GM21529 (cell line): ENCODE results near the gene CNTF.

Experiments used
- ATAC-seq: cut with Tn5 transposase; IDR thresholded peaks from one replicate; pipeline ENCODE4 v1.9.1; 2021; ENCODE audit not compliant: unreplicated experiment

The CNTF gene

DNA sequence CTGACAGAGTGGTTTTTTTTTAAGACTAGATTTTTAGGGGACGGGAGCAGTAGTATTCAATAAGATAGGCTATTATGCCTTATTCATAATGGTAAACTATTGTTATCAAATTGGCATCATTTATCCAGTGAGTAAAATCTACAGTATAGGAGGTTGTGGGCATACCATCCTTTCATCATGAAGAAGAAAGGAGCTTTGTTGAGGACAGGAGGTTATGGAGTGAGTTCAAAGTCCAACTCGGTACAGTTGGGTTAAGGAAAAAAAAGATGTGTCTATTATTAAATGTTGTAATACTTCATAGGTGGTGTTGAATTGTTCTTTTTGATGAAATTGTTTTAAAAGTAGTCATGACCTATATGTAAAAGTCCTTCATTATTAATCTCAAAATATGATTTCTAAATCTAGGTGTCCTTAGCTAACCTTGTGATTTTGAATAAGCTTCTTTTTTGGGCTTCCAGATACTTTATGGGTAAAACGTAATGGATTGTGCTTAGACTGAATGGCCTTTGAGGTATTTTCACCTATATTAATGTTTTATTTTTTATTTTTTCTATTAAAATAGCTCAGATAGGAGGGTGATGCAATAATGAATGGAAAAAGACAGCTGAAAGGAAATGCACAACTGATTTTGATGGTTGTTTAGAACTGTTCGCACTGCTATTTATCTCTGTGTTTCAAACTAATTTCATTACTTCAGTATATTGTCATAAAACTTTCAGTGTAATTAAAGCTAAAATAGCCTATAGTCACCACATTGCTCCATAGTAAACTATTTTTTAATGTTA, 15.3 kb upstream of the CNTF start:
- no peak for ATAC-seq

DNA sequence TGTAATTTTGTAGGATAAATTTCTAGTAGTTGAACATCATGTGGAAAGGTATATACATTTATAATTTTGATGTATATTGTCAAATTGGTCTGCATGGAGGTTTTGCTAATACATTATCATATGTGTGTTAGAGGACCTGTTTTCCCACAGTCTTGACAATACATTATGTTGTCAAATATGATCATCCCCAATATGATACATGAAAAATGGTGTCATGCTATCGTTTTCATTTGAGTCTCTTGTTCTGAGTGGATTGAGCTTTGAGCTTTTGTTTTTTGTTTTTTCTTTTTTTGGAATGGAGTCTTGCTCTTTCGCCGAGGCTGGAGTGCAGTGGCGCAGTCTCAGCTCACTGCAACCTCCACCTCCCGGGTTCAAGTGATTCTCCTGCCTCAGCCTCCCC, 14.1 kb upstream of the CNTF start:
- no peak for ATAC-seq

DNA sequence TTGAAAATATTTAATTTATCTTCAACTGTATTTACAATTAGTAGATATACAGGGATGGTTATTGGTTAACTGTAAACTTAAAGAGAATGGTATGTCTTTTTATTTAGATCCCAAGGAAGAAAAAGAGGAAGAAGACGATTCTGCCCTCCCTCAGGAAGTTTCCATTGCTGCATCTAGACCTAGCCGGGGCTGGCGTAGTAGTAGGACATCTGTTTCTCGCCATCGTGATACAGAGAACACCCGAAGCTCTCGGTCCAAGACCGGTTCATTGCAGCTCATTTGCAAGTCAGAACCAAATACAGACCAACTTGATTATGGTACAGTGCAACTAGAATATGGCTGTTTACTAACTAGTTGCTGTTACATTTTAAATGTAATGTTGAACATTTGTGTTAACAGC, 12.7 kb upstream of the CNTF start:
- ATAC-seq = no peak

DNA sequence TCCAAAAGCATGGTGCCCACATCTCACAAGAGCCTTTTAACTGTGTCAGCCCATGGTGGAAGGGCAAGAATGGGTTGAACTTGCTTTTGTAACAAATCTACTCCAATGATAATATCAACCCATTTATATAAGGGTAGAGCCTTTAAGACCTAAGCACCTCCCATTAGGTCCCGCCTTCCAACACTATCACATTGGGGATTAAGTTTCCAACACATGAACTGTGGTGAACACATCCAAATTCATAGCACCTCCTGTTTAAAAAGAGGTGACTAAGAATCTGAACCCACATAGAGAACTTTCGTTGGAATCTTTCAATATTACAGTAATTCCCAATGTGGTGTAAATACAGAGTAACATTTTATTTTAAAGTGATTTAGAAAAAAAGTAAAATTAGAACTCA, 9.2 kb upstream of the CNTF start:
- ATAC-seq = no peak

DNA sequence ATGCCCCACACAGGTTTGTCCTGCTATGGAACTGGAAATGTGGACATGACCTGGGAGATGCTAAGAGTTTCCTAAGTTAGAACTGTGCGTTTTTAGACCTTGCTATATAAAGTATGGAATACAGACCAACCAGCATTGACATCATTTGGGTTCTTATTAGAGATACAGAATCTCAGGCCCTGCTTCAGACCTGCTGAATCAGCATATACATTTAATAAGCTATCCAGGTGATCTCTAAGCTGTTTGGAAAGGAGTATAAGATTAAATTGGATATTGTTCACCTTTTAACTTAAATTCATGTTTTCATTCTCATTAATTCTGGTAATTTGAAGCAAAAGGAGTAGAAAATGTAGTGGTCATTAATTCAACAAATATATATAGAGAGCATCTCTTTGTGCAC, 6.9 kb upstream of the CNTF start:
- ATAC-seq = no peak

DNA sequence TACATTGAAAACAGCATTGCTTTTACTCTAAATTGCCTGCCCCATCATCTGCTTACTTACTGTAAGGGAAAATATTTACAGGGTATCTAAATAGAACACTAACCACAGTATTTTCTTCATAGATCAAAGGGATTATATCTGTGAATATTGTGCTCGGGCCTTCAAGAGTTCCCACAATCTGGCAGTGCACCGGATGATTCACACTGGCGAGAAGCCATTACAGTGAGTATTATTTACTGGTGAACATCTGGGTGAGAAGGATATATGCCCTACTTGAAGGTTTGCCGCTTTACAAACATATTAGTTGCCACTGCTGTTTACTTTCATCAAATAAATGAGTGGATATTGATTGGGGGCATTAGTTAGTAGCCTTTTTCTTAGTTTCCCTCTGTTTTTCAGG, 5.9 kb upstream of the CNTF start:
- no peak for ATAC-seq

DNA sequence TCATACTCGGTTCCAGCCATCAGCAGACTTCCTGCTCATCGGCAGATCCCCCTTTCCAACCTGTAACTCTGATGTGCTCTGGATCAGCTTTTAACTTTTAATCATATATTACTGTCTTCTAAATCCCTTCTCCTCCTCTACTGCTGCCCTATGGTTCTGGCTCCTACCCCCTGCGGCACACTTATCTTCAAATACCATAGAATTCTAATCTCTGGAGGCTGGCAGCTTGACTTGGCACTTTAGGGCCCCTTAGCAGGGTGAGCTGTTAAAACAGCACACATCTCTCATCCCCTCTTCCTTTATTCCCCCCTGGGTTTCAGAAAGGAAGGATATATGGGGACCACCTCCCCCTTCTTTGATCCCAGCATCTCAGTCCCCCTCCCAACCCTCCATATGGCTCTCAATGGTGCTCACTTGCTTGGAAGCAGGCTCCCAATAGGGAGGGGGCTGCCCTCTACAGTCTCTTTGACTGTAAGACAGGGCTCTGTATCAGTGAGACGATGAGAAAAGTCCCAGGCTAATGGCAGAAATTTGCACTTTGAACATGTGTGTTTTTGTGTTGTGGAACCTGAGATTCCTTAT, 4.4 kb upstream of the CNTF start:
- no peak for ATAC-seq

DNA sequence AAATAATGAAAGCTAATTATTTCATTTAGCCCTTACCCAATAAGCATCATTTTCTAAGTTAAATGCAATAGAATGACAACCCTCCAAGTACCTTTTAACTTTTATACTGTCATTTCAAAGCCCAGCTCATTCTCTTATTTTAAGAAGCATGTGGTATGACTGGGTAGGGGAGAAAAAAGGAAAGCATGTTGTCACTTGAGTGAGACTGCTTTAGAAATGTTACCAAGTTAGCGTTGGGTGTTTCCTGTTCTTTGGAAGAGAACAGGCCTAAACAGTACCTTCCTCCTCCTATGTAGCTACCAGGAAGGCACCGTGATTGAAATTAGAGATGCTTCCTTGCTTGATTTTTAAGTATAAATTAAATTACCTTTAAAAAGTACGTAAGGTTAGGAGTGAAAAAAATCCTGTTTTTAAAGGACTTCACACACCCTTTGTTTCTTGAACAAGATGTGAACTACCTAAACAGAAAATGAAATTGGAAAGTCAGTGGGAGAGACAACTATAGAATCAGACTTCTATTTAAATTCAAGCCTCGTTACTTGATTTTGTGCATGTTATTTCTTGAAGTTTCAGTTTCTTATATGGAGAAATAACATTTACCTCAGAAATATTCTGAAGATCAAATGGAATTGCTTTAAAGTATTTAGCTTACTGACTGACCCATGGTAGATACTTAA, 741 bp upstream of the CNTF start:
- peak; percentile 71 for ATAC-seq

DNA sequence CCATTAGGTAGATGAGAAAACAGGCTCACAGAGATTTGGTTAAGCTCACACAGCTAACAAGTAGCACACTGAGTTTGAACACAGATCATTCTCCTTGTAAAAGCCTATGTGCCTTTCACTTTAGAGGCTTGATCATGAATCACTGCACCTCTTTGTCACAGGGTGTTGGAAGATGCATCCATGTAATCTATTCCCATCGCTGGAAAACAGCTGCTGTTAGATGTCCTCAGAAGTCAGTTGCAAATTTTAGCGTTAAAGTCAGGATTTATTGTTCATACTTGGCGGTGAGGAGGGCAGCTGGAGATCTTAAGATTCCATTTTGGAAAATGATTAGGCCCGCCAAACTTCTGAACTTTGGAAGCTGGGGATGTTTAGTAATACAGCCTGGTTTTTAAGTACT, 2.6 kb downstream of the CNTF start:
- no peak for ATAC-seq

DNA sequence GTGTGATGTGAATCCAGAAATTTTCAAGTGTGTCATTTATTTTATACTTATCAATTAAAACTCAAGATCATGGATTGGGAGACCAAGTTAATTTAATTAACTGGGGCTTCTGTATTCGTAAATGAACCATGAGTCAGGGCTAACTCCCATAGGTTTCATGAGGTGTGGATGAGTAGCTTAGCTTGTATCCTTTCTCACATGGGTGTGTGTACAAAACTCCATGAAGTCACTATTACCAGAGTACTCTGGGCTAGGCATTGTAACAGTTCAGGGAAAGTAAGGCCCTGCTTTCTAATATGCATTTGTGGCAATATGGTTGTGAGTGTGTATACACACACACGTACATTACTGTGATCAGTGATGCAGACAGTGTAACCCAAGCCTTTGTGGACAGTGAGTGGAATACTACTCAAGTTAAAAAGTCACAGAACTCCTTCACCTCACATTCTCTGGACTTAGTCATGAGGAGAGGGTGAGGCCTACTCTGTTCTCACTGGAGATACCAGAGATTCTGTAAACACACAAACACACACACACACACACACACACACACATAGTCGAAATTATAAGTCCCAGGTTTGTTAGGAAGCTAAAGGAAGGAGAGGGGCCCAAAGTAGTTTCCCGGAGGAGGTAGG, 3.5 kb downstream of the CNTF start:
- ATAC-seq = no peak

DNA sequence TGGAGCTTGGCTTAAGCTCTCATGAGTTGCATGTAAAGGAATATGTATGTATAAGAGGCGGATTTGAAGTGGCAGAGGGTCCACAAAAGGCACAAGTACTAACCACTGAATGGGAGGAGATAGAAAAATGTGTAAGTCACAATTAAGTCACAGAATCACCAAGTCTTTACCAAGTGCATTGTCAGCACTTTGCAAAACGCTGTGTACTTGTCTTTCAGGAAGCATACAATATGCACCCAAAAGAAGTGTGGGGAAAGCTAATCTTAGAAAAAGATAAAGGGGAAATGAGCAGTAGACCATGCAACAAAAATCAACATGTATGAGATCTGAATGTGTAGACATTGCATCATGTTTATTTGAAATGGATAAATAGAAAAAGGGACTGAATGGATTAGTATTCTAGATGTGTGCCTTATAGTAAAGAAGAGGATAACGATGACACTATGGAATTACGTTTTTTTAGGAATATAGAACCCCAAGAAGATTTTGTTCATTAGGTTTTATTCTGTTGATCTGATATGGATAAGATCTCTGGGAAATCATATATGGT, 4.5 kb downstream of the CNTF start:
- no peak for ATAC-seq

DNA sequence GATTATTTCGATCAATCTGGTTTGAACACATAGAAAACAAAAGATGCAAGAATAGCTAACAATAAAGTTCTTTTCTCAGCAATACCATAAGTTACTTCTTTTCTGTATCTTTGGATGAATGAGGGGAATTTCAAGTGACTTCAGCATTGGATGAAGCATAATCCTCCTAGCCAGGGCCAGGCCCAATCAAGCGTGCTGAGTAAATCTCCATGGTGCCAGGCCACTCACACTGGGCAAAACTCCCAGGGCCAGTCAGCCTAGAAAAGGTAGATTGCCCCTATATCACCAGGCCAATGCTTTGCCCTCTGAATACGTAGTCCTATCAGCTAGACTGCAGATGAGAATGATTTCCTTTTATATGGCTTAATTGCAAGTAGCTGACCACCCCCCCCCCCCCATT, 6.0 kb downstream of the CNTF start:
- ATAC-seq = no peak

DNA sequence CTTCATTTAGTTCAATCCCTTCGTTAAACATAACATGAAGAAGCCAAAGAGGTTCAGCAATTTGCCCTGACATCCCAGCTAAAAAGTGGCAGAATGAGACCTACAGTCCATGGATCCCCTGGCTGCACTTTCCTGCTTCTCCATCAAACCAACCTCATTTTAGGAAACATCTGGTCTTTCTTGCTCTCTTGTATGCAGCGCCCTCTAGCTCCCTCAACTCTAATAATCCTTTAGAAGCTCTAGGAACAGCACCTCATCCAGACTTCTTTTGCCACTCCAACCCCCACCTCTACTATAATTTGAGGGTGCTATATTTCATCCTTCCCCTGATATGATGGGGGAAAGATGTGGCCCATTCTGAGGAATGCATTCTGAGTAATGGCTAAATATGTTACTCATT, 7.4 kb downstream of the CNTF start:
- ATAC-seq = no peak

DNA sequence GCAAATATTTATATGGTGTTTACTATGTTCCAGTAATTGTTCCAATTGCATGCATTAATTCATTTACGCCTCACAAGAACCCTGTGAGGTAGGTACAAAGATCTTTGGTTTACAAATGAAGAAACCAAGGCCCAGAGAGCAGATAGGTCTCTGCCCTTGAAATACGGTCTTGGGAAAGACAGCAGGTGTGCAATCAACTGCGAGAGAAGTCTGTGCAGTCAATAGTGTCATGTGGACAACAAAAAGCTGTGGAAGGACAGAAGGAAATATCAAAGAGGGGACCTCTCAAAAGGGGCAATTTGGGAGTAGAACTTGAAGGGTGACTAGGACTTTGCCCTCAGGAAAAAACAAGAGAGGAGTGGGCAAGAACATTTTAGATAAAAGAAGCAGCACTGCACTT, 8.9 kb downstream of the CNTF start:
- ATAC-seq = no peak

DNA sequence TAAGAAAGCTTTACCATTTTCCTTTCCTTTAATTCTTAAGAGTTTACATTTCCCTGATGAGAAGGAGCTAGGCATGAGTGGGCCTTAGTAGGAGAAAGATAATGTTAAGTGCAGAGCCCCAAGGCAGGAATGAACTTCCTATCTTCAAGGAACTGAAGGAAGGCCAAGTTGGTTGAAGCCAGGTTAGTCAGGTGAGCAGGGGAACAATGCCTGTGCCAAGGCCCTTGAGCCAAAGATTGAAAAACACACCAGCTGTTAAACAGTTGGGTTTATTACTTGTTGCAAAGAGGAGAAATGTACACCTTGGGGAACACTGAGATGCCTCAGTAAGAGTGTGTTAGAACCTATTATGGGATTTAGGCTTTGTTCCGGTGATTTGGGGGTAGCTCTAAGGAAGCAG, 10.0 kb downstream of the CNTF start:
- ATAC-seq = no peak

DNA sequence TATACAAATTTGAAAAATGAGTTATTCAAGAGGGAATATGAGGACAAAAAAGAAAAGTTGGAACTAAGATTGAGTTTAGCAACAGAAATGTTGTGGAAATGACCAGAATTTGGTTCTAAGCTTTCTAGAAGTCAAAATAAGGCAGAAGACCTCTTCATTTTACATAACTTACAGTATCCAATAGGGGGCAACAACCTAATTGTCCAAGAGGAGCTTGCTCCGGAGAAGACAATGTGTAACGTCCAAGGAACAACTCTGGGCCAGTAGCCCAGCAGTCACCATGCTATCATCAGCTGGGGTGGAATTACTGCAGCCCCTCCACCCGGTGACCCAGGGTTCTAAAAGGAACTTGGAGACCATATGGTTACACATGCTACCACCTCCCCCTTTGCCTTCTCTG, 14.1 kb downstream of the CNTF start:
- no peak for ATAC-seq

DNA sequence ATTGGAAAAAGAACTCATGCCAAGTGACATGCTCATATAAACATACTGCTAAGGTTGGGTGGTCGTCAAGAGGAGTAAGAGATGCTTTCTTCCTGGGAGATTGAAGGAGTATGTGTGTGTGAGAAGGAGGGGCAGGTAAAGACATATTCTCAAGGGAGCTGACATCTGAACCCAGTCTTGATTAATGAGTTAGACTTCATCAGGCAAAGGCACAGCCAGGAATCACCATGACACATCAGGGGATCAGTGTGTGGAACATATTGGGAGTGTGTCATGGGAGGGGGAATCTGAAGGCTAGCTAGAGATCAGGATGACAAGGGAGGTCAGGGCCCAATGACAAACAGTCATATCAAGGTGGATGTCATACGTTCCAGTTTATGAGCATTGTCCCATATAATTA, 14.9 kb downstream of the CNTF start:
- ATAC-seq = no peak

DNA sequence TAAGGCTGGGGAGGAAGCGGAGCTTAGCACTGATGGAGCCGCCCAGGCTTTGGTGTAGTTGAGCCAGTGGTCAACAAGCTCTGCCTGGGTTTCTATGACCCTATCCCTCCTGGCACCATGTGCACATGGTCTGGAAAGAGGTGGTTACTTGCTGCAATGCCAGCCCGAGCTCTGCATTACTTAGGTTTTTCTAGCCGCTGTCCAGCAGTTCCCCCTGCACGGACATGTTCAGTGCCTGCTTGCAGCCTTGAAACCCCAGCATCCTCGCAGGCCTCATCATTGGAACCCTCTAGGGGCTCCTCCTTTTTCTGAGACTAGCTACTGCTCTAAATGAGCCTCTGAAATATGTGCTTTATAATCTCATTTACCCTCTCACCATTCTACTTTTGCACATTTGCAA, 16.6 kb downstream of the CNTF start:
- ATAC-seq = no peak

DNA sequence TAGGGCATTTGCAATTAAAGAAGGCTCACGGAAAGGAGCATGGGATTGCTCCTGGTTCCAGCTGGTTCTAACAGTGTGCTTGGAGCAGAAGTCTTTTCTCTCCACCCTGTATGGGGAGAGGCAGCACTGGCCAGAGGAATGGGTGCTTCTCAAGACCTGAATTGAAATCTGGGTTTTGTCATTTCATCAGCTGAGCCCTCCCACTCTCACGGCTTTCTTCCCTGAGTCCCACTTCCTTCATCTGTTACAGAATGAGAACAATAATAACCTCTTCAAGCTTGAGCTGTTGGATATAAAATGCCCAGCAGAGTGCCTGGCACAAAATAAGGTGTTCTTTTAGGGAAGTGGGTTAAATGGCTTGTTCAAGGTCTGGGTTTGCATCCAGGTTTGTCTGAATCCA, 17.2 kb downstream of the CNTF start:
- ATAC-seq = no peak

DNA sequence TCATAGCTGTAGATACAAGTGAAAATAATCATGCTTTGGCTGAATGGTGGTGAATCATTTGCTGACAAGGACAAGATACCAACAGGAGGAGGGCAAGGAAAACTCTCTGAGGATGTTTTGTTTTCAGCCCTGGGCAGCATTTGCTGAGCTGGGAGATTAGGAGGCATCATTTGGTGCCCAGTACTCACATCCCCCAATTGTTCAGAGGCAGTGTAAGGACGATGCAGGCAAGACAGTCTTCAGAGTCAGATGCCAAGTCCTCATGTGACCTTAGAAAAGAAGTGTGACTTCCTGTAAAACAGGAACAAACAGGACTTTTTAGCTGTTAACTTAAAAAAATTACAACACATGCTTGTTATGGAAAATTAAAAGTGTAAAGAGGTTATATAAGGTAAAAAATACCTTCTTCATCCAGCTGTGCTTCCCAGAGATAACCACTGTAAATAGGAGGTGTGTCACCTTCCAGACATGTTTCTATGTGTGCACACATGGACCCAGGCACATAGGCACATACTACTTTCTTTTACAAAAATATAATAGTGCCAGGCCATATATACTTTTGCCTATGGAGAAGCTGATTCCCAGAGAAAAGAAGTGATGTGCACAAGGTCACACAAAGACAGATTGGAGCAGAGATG, 18.0 kb downstream of the CNTF start:
- ATAC-seq = no peak

DNA sequence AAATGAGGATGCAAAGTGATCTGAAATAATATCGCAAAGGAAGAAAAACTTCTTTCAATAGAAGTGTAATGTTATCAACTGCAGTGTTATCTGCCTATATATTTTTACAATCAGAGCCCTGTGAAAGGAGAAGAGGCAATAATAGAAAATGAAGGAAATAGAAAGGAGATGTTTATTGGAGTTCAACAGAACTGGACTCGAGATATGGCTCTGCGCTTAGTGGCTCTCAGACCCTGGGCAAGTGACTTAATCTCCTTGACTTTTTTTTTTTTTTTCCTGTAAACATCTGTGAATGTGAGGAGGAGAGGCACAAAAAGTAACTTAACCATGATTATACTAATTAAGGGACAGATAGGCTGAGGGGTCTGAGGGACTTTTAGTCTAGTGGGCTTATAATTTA, 18.9 kb downstream of the CNTF start:
- ATAC-seq = no peak
